NCI-H345 (cell line): Measurements from ENCODE around the gene PDE6G.
"Not testable (repeated sequence)": the region's sequence is repeated elsewhere in the genome, so short reads cannot be mapped to it uniquely, and the experiment has no call there.

ENCODE experiments used
- DNase-seq: peaks from one replicate; lab custom pipeline; 2025; lab: John Stamatoyannopoulos, UW

The PDE6G gene

GRCh38 chr17:81635431-81635830 lies 20.9 kb downstream of the PDE6G start:
- no peak for DNase-seq

GRCh38 chr17:81631482-81631881 lies 24.9 kb downstream of the PDE6G start:
- no peak for DNase-seq

- no peak for DNase-seq
Observed at GRCh38 chr17:81630274-81630673, 26.1 kb downstream of the PDE6G start.

GRCh38 chr17:81621494-81622130 lies 34.7 kb downstream of the PDE6G start:
- DNase-seq, result no peak

GRCh38 chr17:81618307-81618706 lies 38.0 kb downstream of the PDE6G start:
- DNase-seq, result not testable (repeated sequence)

- DNase-seq, result no peak
Observed at GRCh38 chr17:81616877-81617276, 39.5 kb downstream of the PDE6G start.

GRCh38 chr17:81615401-81615930 lies 40.9 kb downstream of the PDE6G start:
- no peak for DNase-seq

GRCh38 chr17:81612172-81612970 lies 44.0 kb downstream of the PDE6G start:
- DNase-seq, result no peak

- no peak for DNase-seq
Observed at GRCh38 chr17:81609541-81610311, 46.6 kb downstream of the PDE6G start.

GRCh38 chr17:81608605-81609004 lies 47.7 kb downstream of the PDE6G start:
- no peak for DNase-seq

- no peak for DNase-seq
Observed at GRCh38 chr17:81608082-81608481, 48.3 kb downstream of the PDE6G start.

- DNase-seq, result no peak
Observed at GRCh38 chr17:81607431-81607830, 48.9 kb downstream of the PDE6G start.

GRCh38 chr17:81603846-81604610 lies 52.3 kb downstream of the PDE6G start:
- no peak for DNase-seq

GRCh38 chr17:81601525-81602120 lies 54.7 kb downstream of the PDE6G start:
- DNase-seq, result peak; percentile 58
